Germinal center (tissue), 1 donor: ENCODE data around the gene SLC24A1.

ENCODE experiments used
- DNase-seq: peaks from one replicate; pipeline ENCODE4 v3.0.0; 2012; ENCODE audit warnings: mixed read lengths, low spot score

Gene SLC24A1

DNA sequence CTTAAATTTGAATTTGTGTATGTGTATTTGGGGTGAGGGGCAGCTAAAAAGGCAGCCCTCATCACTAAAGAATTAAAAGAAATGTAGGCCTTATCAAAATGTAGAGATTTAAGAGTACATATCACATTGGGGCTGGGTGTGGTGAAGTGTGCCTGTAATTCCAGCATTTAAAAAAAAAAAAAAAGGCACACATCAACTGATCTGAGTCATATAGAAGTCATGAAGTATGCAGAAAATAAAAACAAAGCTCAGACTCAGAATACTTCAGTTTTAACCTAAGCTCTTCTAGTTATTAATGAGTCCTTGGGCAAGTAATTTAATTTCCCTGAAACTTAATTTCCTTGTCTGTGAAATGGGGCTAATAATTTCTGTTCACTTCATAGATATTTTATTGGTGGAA lies 31.6 kb downstream of the SLC24A1 start:
- no peak for DNase-seq

DNA sequence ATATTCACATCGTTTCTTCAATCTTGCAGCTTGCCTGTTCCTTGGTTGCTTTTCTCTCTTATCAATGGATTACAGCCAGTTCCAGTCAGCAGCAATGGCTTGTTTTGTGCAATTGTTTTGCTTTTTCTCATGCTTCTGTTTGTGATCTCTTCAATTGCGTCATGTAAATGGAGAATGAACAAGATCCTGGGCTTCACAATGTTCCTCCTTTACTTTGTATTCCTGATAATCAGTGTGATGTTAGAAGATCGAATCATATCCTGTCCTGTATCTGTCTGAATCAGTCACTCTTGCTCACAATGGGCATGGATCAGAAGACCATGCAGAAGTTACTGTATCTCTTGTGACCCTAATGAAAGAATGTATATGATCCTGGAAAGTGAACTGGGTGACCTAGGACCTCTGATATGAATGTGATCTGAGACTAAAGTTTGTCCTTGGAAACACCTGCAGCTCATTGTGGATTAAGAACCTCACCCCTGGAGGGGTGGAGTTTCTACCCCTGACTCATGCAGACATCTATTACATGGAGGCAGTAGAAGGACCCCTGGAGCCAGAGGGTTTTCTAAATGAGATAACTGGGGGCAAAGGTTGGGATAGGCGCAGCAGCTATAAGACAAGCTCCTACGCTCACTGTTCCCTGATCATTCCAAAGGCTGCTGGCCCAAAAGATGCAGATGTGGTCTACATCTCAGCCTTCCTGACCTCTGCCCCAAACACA lies 32.2 kb downstream of the SLC24A1 start:
- DNase-seq: no peak

DNA sequence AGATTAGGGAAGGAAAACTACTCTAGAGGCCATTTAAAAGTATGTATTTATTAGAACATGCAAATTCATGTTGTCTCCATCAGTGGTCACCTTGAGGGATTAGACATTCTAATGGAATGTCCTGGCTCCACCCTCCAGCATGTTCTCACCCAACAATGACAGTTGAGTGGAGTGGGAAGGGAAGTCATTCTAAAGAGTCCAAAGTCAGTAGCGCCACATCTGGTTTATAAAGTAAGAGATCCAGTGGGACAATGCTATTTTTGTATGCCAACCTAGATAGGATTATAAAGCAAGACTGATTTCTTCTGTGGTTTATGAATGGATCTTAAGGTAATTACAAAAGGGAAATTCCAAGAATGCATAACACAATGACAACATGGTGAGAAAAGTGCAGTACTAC lies 33.3 kb downstream of the SLC24A1 start:
- DNase-seq: no peak

DNA sequence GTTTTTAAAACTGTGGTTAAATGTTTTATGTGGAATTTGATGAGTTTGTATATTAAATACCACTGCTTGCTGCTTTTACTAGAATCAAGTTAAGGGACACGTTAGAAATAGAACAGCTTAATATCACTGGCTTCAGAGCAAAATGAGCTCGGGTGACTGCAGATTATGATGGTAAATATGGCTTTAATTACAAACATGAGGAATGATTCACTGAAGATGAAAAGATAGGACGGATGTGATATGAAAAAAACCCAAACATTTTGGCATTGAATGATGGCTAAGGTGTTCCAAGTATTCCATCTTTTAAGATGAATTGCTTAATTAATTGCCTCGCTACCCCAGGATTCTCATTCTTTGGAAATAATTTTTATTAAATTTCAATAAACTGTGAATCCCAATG lies 33.7 kb downstream of the SLC24A1 start:
- no peak for DNase-seq

DNA sequence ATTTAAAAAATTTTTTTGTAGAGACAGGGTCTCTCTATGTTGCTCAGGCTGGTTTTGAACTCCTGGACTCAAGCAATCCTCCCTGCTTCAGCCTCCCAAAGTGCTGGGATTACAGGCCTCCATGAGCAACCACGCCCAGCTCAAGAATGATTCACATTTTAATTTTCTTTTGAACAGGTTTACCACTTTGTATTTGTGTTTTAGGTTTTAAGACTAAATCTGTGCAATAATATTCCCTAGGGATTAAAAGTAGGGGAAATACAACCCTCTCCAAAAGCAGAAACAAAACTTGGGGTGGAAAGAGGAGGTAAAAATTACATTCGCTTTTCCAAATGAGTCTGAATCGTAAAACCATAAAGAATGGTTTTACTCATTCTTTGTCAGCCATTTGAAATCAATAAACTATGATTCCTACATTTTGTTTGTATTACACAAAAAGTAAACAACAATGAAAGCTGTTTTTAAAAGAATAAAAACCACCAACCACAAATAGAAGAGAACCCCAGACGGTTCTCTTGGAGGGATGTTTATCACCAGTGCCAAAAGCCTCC lies 37.8 kb downstream of the SLC24A1 start:
- DNase-seq: no peak

DNA sequence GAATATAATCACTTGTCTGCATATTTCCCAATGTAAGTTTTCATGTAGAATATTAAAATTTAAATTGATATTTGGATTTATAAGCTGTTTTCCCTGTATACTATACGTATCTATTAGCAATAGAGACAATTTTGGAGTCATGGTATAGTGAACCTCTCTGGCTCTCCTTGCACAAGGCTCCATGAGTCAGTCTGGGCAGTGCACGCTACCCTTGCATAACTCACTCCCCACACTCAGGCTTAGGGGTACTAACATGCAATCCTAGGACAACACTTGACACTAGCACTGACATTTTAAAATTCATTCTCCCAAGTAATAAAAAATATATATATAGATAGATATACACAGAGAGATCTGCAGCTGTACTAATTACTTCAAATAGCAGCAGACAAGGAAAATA lies 39.2 kb downstream of the SLC24A1 start:
- DNase-seq: no peak

DNA sequence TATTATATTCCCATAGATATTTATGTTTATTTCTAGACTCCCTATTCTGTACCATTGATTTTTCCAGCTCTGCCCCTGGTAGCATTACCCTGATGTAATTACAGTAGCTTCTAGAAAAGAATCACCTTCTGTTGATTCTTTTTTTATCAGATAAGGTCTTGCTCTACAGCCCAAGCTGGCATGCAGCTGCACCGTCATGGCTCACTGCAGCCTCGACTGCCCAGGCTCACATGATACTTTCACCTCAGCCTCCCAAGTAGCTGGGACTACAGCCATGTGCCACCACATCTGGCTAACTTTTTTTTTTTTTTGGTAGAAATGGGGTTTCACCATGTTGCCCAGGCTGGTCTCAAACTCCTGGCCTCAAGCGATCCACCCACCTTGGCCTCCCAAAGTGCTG lies 41.8 kb downstream of the SLC24A1 start:
- DNase-seq: peak; percentile 72

DNA sequence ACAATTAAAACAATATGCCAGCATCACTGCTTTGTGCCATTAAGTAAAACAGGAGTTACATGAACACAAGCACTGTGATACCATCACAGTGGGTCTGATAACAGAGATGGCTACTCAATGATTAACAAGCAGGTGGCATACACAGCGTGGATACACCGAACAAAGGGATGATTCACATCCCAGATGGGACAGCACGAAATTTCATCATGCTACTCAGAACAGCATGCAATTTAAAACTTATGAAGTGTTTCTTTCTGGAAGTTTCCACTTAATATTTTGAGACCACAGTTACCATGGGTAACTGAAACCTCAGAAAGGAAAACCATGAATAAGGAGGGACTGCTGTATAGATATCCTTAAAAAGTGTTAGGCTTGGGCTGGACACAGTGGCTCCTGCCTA lies 44.5 kb downstream of the SLC24A1 start:
- DNase-seq: no peak

DNA sequence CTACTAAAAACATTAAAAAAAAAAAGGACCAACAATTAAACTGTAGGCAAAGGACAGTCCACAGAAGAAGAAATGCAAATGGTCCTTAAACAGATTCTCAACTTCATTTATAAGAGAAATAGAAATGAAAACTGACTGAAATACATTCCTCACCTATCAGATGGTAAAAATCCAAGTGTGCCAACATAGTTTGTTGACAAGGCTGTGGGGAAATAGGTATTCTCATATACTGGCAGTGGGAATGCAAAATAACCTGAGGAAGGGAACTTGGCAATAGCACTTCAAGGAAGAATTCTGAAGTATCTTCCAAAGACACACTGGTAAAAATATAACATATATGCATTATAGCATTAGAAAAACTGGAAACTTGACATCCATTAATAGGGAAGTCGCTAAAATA lies 53.8 kb downstream of the SLC24A1 start:
- DNase-seq: no peak

DNA sequence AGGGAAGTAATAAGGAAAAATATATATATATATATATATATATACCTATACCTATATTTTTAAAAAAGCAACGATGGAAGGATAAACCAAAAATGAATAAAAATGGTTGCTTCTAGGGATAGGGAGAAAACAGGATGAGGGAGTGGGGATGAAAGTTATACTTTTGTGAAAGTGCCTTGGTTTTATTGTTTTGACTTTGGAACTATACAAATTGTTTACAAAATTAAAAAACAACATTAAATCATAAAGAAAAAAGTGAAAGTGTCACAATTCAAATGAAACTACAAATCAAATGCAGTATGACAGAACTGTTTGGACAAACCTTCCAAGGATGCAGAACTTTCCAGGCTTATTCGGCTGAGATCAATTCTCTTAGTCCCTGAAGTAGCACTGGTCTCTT lies 54.4 kb downstream of the SLC24A1 start:
- DNase-seq: no peak

DNA sequence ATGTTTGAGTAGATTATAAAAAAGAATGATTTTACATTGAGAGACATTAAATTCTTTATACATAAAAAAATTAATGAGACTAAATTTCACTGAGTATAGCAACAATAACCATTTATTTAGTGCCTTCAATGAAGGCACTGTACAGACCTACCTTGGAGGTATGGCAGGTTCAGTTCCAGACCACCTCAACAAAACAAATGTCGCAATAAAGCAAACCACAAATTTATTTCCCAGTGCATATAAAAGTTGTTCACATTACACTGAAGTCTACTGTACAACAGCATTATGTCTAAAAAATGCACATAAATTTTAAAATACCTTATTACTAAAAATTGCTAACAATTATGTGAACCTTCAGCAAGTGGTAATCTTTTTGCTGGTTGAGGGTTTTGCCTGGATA lies 58.8 kb downstream of the SLC24A1 start:
- no peak for DNase-seq

DNA sequence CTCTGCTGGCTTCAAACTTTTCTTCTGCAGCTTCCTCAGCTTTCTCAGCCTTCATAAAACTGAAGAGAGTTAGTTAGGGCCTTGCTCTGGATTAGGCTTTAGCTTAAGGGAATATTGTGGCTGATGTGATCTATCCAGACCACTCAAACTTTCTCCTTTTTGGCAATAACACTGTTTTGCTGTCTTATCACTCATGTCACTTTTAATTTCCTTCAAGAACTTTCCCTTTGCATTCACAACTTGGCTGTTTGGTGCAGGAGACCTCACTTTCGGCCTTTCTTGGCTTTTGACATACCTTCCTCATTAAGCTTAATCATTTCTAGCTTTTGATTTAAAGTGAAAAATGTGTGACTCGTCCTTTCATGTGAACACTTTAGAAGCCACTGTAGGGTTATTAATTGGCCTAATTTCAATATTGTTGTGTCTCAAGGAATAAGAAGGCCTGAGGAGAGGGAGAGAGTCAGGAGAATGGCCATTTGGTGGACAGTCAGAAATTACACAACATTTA lies 60.7 kb downstream of the SLC24A1 start:
- no peak for DNase-seq

DNA sequence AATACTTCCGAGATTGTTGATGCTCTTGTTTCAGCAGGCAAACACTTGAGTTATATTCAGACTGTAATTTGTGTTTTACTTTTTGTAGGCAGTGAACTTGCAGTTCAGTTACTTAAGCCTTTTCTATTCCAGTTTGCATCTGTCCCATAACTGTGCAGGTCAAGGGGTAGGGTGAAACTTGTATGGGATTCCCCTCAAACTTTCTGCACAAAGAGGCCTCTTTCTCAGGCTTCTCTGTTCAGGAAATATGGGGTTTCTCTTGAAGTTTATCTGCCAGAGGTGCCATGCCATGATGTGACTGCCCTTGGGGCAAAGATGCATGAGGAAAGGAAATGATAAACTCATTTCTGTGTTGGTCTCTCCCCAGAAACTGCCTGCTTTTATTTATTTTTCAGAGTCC lies 66.7 kb downstream of the SLC24A1 start:
- DNase-seq: no peak

DNA sequence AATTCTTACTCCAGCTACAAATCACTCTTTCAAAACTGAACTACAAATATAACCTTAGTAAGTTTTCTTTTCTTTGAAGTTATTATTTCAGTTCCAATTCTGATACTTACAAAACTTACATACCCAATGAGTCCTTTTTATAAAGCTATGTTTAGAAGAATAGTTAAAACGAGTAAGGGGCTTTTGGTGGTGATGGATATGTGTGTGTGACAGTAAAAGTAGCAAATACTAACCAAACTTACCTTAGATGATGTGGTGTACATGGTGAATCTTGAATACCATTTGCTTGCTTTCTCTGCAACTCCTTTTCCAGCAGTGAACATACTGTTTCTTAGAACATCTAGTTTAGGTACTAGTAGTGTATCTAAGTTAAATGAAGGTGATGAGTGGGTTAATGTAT lies 68.4 kb downstream of the SLC24A1 start:
- no peak for DNase-seq

DNA sequence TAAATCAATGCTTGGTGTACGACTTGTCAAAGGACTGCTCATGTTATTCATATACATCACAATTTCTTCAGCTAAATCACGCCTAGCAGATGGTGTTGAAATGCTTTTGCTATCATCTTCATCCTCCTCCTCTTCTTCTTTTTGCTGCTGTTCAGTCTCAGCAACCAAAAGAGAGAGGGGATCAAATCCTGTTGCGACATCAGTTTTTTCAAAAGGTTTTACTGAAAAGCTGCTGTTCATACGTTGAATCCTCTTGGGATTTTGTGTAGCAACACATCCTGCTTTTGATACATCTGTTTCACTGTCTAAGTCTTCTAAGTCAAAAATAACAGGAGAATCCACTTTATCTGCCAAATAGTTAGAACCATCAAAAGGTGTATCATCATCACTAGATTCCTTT lies 69.0 kb downstream of the SLC24A1 start:
- no peak for DNase-seq

DNA sequence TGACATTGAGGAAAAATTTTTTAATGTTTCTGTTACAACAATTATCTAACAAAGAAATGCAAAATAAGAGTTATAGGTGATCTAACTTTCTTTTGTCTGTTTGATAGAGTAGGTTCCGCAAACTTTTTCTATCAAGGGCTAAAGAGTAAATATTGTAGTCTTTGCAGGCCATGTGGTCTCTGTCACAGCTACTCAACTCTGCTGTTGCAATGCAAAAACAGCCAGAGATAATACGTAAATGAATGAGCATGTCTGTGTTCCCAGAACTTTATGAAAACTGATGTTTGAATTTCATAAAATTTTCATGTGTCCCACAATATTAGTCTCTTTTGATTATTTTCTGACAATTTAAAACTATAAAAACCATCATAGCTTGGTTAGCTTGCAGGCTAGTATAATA lies 73.3 kb downstream of the SLC24A1 start:
- no peak for DNase-seq
